H9 (cell line): ENCODE measurements around the gene PDGFRB. TPM values are rescaled to one million over a fixed set of nuclear protein-coding genes. Genes with fewer than 3 reads are reported as not detected.

ENCODE experiments used
- DNase-seq: peaks from one replicate; pipeline ENCODE4 v3.0.0-alpha.2; 2017
- H2AFZ ChIP-seq: one replicate; pipeline ENCODE4 v1.6.1; 2013; ENCODE audit warnings: mild to moderate bottlenecking, low read length, control low read depth, moderate library complexity
- H2AK5ac ChIP-seq: 2 replicates; pipeline ENCODE4 v1.6.1; 2013; ENCODE audit warnings: low read length, control low read depth, mixed read lengths; ENCODE audit not compliant: insufficient read length
- H2BK120ac ChIP-seq: one replicate; pipeline ENCODE4 v1.6.1; 2013; ENCODE audit warnings: low read depth, mild to moderate bottlenecking, low read length, control low read depth, inconsistent platforms; ENCODE audit not compliant: poor library complexity, severe bottlenecking
- H2BK12ac ChIP-seq: 2 replicates; pipeline ENCODE4 v1.6.1; 2013; ENCODE audit warnings: low read length, control low read depth, mixed read lengths, low read depth; ENCODE audit not compliant: insufficient read length
- H2BK15ac ChIP-seq: 2 replicates; pipeline ENCODE4 v1.6.1; 2013; ENCODE audit warnings: low read depth, low read length, control low read depth
- H2BK20ac ChIP-seq: one replicate; pipeline ENCODE4 v1.6.1; 2013; ENCODE audit warnings: low read depth, mild to moderate bottlenecking, low read length, control low read depth, inconsistent platforms; ENCODE audit not compliant: poor library complexity, severe bottlenecking
- H2BK5ac ChIP-seq: 2 replicates; pipeline ENCODE4 v1.6.1; 2013; ENCODE audit warnings: low read length, control low read depth, mixed read lengths; ENCODE audit not compliant: insufficient read length
- H3K14ac ChIP-seq: 2 replicates; pipeline ENCODE4 v1.6.1; 2013; ENCODE audit warnings: low read length, control low read depth; ENCODE audit not compliant: insufficient read depth
- H3K18ac ChIP-seq: 2 replicates; pipeline ENCODE4 v1.6.1; 2013; ENCODE audit warnings: low read depth, mild to moderate bottlenecking, mixed read lengths, low read length, control low read depth; ENCODE audit not compliant: insufficient read length
- H3K23ac ChIP-seq: 2 replicates; pipeline ENCODE4 v1.6.1; 2013; ENCODE audit warnings: low read length, control low read depth, mixed read lengths, low read depth; ENCODE audit not compliant: insufficient read length
- H3K23me2 ChIP-seq: 2 replicates; pipeline ENCODE4 v1.6.1; 2013; ENCODE audit warnings: low read depth, mild to moderate bottlenecking, mixed read lengths, low read length, control low read depth; ENCODE audit not compliant: insufficient read length, poor library complexity, severe bottlenecking
- H3K27ac ChIP-seq: 2 replicates; pipeline ENCODE4 v1.5.1; 2013; ENCODE audit warnings: low read length, control low read depth, mixed read lengths, low read depth; ENCODE audit not compliant: insufficient read length
- H3K27me3 ChIP-seq: 2 replicates; pipeline ENCODE4 v1.6.1; 2013; ENCODE audit warnings: low read length, control low read depth, inconsistent platforms; ENCODE audit not compliant: insufficient read depth
- H3K4ac ChIP-seq: 2 replicates; pipeline ENCODE4 v1.6.1; 2013; ENCODE audit warnings: low read depth, mild to moderate bottlenecking, control low read depth, inconsistent platforms, low read length, moderate library complexity
- H3K4me1 ChIP-seq: 2 replicates; pipeline ENCODE4 v1.6.1; 2013; ENCODE audit warnings: low read length, control low read depth, inconsistent platforms; ENCODE audit not compliant: insufficient read depth
- H3K4me2 ChIP-seq: 2 replicates; pipeline ENCODE4 v1.6.1; 2013; ENCODE audit warnings: low read length, control low read depth, mixed read lengths; ENCODE audit not compliant: insufficient read length, insufficient read depth
- H3K56ac ChIP-seq: 2 replicates; pipeline ENCODE4 v1.6.1; 2013; ENCODE audit warnings: low read depth, mild to moderate bottlenecking, mixed read lengths, low read length, control low read depth; ENCODE audit not compliant: insufficient read length
- H3K79me1 ChIP-seq: 2 replicates; pipeline ENCODE4 v1.6.1; 2013; ENCODE audit warnings: low read depth, mild to moderate bottlenecking, moderate library complexity, low read length, control low read depth, inconsistent platforms; ENCODE audit not compliant: insufficient read depth, poor library complexity, severe bottlenecking
- H3K79me2 ChIP-seq: 2 replicates; pipeline ENCODE4 v1.6.1; 2013; ENCODE audit warnings: low read length, control low read depth, inconsistent platforms; ENCODE audit not compliant: insufficient read depth
- H3K9ac ChIP-seq: 2 replicates; pipeline ENCODE4 v1.6.1; 2013; ENCODE audit warnings: low read length, control low read depth, mixed read lengths; ENCODE audit not compliant: insufficient read length; ENCODE audit errors: extremely low read depth
- H3K9me3 ChIP-seq: one replicate; pipeline ENCODE4 v1.6.1; 2013; ENCODE audit warnings: low read depth, low read length, inconsistent platforms; ENCODE audit not compliant: control insufficient read depth
- H3T11ph ChIP-seq: one replicate; pipeline ENCODE4 v1.6.1; 2013; ENCODE audit warnings: mild to moderate bottlenecking, low read length, control low read depth, inconsistent platforms
- H4K20me1 ChIP-seq: one replicate; pipeline ENCODE4 v1.6.1; 2013; ENCODE audit not compliant: control insufficient read depth, insufficient read length, insufficient read depth
- H4K5ac ChIP-seq: 2 replicates; pipeline ENCODE4 v1.6.1; 2013; ENCODE audit warnings: low read depth, mild to moderate bottlenecking, mixed read lengths, low read length, control low read depth; ENCODE audit not compliant: insufficient read length
- H4K8ac ChIP-seq: replicated peaks from 2 replicates; pipeline ENCODE4 v1.6.1; 2013; ENCODE audit warnings: low read length, control low read depth, mixed read lengths, low read depth; ENCODE audit not compliant: insufficient read length
- H4K91ac ChIP-seq: 2 replicates; pipeline ENCODE4 v1.6.1; 2013; ENCODE audit warnings: low read depth, mild to moderate bottlenecking, moderate library complexity, mixed read lengths, low read length, control low read depth; ENCODE audit not compliant: insufficient read length
- H3K27ac Mint-ChIP-seq, 3 experiments: 2 replicates in 2 of 3; 3 replicates in 1 of 3; pipeline ENCODE4 v1.8.0; 2020 to 2021; ENCODE audit warnings: mixed read lengths in 3 of 3, mild to moderate bottlenecking in 1 of 3, moderate library complexity in 1 of 3
- H3K27me3 Mint-ChIP-seq: 2 replicates; pipeline ENCODE4 v1.8.0; 2021; ENCODE audit warnings: low read depth, mild to moderate bottlenecking, moderate library complexity, mixed read lengths
- H3K36me3 Mint-ChIP-seq, 3 experiments: 2 replicates in 2 of 3; 3 replicates in 1 of 3; pipeline ENCODE4 v1.8.0; 2020 to 2021; ENCODE audit warnings: low read depth in 3 of 3, mixed read lengths in 3 of 3; ENCODE audit not compliant: insufficient read depth in 1 of 3
- H3K4me1 Mint-ChIP-seq, 2 experiments: 2 replicates each; pipeline ENCODE4 v1.8.0; 2020; ENCODE audit warnings: mixed read lengths in 2 of 2
- H3K4me3 Mint-ChIP-seq, 2 experiments: 2 replicates in 1 of 2; 3 replicates in 1 of 2; pipeline ENCODE4 v1.8.0; 2020 to 2021; ENCODE audit warnings: mild to moderate bottlenecking in 2 of 2, mixed read lengths in 2 of 2, moderate library complexity in 1 of 2
- H3K9me3 Mint-ChIP-seq, 2 experiments: 2 replicates in 1 of 2; 3 replicates in 1 of 2; pipeline ENCODE4 v1.8.0; 2020; ENCODE audit warnings: mild to moderate bottlenecking in 2 of 2, mixed read lengths in 2 of 2, moderate library complexity in 1 of 2
- WGBS: extraction: QIAGEN DNeasy Blood & Tissue Kit; methylation state at CpG from one replicate; pipeline ENCODE4 v1.1.7; 2013; ENCODE audit warnings: missing lambda C conversion rate, low lambda C conversion rate, mixed read lengths; ENCODE audit not compliant: insufficient read length; ENCODE audit errors: extremely low coverage; 5-methylcytosine and 5-hydroxymethylcytosine counted together
- total RNA-seq: library from RNA; stranded (reverse); gene quantifications from 2 replicates; pipeline ENCODE4 v1.2.1, GENCODE V29; 2021
- TF ChIP-seq, protein P1 (sequence below): fragments of 200-600 bp; sonication (generic); conservative IDR thresholded peaks from 3 replicates; pipeline ENCODE4 v1.8.0; 2021; ENCODE audit warnings: antibody characterized with exemption, mild to moderate bottlenecking

Gene PDGFRB
- total RNA-seq, 1 experiment from 2014 or later = 2.2 TPM

- H2BK5ac ChIP-seq = no peak overlapping the region
- WGBS = no CpG with 5 or more reads among the region's 7 CpGs
- no peak overlapping the region for H2BK12ac ChIP-seq
- H3K14ac ChIP-seq = no peak overlapping the region
- no peak overlapping the region for H2BK20ac ChIP-seq
- H2AK5ac ChIP-seq = no peak overlapping the region
- no peak overlapping the region for H3K18ac ChIP-seq
- no peaks in the 10 kb centered on the region for H3K23me2 ChIP-seq
- H2BK15ac ChIP-seq = no peak overlapping the region
- Mint-ChIP-seq H3K36me3 (no peaks in the 10 kb centered on the region), H3K4me1 (peaks cover 14 to 25% of the 10 kb centered on the region in 2 experiments), H3K4me3 (no peak overlapping the region; a peak in 1 of 5 replicates), H3K27me3 (peaks cover 5% of the 10 kb centered on the region), H3K27ac (peak overlapping the region in 1 of 3 experiments; percentile 16; a peak in 1 of 7 replicates), H3K9me3 (no peaks in the 10 kb centered on the region)
- TF ChIP-seq, protein P1, sequence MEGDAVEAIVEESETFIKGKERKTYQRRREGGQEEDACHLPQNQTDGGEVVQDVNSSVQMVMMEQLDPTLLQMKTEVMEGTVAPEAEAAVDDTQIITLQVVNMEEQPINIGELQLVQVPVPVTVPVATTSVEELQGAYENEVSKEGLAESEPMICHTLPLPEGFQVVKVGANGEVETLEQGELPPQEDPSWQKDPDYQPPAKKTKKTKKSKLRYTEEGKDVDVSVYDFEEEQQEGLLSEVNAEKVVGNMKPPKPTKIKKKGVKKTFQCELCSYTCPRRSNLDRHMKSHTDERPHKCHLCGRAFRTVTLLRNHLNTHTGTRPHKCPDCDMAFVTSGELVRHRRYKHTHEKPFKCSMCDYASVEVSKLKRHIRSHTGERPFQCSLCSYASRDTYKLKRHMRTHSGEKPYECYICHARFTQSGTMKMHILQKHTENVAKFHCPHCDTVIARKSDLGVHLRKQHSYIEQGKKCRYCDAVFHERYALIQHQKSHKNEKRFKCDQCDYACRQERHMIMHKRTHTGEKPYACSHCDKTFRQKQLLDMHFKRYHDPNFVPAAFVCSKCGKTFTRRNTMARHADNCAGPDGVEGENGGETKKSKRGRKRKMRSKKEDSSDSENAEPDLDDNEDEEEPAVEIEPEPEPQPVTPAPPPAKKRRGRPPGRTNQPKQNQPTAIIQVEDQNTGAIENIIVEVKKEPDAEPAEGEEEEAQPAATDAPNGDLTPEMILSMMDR = no peak
- no peak overlapping the region for H2AFZ ChIP-seq
- H2BK120ac ChIP-seq = no peak overlapping the region
- no peak for DNase-seq
- no peaks in the 10 kb centered on the region for H3K9me3 ChIP-seq
- H3K79me1 ChIP-seq = no peaks in the 10 kb centered on the region
- H3K27ac ChIP-seq = no peak overlapping the region
- no peak overlapping the region for H3K9ac ChIP-seq
- H3K27me3 ChIP-seq = no peaks in the 10 kb centered on the region
- no peak overlapping the region for H4K5ac ChIP-seq
- H3K79me2 ChIP-seq = no peaks in the 10 kb centered on the region
- no peak overlapping the region for H4K91ac ChIP-seq
- no peaks in the 10 kb centered on the region for H3K4me1 ChIP-seq
- no peaks in the 10 kb centered on the region for H4K20me1 ChIP-seq
- H3K56ac ChIP-seq = no peak overlapping the region
- H3K4me2 ChIP-seq = no peak overlapping the region
- no peak overlapping the region for H3K4ac ChIP-seq
- no peak overlapping the region for H4K8ac ChIP-seq
- no peak overlapping the region for H3T11ph ChIP-seq
- H3K23ac ChIP-seq = no peak overlapping the region
Measured at GRCh38 chr5:150078802-150079689, 76.6 kb downstream of the PDGFRB start.
